GM12892 (cell line): ENCODE results near the gene FARP1.

ENCODE experiments used
- POLR2A ChIP-seq: IDR thresholded peaks from 2 replicates; pipeline ENCODE4 v1.6.1; 2011; ENCODE audit warnings: low read depth, low read length, control low read depth
- POLR2AphosphoS5 ChIP-seq: IDR thresholded peaks from 2 replicates; pipeline ENCODE4 v1.6.1; 2011; ENCODE audit warnings: low read depth, low read length, control low read depth
- TAF1 ChIP-seq: IDR thresholded peaks from 2 replicates; pipeline ENCODE4 v1.6.1; 2011; ENCODE audit warnings: low read depth, mild to moderate bottlenecking, control low read depth, low read length, borderline replicate concordance

GRCh38 chr13:98474292-98474691 lies 331.4 kb downstream of the FARP1 start:
- TF ChIP-seq POLR2A, result no peak
- no peak for TF ChIP-seq POLR2AphosphoS5
- no peak for TF ChIP-seq TAF1
